H1 (cell line): ENCODE results near the gene NMUR1.

Experiments
- CHD2 ChIP-seq: IDR thresholded peaks from 2 replicates; pipeline ENCODE4 v1.6.1; 2012; ENCODE audit warnings: low read length, improper control_type of control experiment
- EP300 ChIP-seq, 2 experiments: IDR thresholded peaks; 1 replicate in 1 of 2; 2 replicates in 1 of 2; pipeline ENCODE4 v1.6.1; 2011 to 2012; ENCODE audit warnings: low read depth in 2 of 2, low read length in 2 of 2, mild to moderate bottlenecking in 2 of 2, borderline replicate concordance in 1 of 2, inconsistent platforms in 1 of 2, moderate library complexity in 1 of 2
- GABPA ChIP-seq: IDR thresholded peaks from 2 replicates; pipeline ENCODE4 v1.6.1; 2011; ENCODE audit warnings: mild to moderate bottlenecking, low read length, moderate library complexity, borderline replicate concordance; ENCODE audit not compliant: insufficient read depth
- PHF8 ChIP-seq: fragments of 200-600 bp; sonication (generic); conservative IDR thresholded peaks from 2 replicates; pipeline ENCODE4 v1.7.1; 2012; ENCODE audit warnings: low read depth, mild to moderate bottlenecking, inconsistent platforms, low read length, moderate library complexity
- POLR2A ChIP-seq, 2 experiments: IDR thresholded peaks; 1 replicate in 1 of 2; 2 replicates in 1 of 2; pipeline ENCODE4 v1.6.1; 2011; ENCODE audit warnings: low read depth in 2 of 2, low read length in 2 of 2, mild to moderate bottlenecking in 2 of 2; ENCODE audit errors: control extremely low read depth in 1 of 2
- RNF2 ChIP-seq: fragments of 200-900, 300-1000 bp; sonication (generic); IDR thresholded peaks from 2 replicates; pipeline ENCODE4 v1.7.1; 2016; ENCODE audit warnings: borderline replicate concordance, low read depth, mild to moderate bottlenecking, antibody characterized with exemption, low read length; ENCODE audit not compliant: poor library complexity, severe bottlenecking; ENCODE audit errors: missing control alignments
- SIX5 ChIP-seq: IDR thresholded peaks from 2 replicates; pipeline ENCODE4 v1.6.1; 2011; ENCODE audit warnings: mild to moderate bottlenecking, low read depth, low read length
- SP1 ChIP-seq: IDR thresholded peaks from 2 replicates; pipeline ENCODE4 v1.6.1; 2011; ENCODE audit warnings: low read depth, low read length

DNA sequence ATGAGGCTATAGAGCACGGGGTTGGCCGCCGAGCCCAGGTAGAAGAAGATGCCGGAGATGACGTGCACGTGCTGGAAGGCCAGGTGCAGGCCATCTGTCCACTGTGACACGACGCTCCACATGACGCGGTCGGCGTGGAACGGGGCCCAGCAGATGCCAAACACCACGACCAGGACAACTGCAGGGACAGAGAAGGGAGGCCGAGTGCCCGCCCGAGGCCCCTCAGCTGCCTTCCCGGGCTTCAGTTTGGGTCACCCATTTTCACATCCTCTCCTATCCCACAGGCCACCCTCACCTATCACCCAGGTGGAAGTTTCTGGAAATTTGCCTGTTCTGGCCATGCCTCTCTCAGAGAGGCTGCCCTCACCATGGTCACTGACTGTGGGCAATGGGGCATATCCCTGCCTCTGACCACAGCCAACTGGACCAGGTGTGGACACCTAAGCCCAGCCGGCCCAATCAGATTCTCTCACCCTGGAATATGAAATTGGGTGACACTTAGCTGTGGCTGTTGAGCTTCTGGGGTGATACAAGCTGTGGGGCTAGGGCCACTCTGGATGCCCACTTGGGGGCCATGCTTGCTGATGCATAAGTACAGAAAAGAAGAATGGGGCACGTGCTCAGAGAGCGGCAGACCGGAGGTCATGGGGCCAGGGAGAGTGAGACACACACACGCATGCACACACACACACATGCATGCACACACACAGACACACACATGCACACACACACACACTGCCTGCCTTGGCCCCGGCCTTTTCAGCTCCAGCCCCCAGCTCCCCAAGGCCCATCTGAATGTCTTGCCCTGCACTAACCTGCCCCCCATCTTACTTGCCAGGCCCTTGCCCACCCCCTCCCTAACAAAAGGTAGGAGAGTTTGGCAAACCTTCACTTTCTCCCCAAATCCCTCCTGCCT is 4.7 kb downstream of the NMUR1 start:
- no peak for TF ChIP-seq PHF8
- no peak for TF ChIP-seq SP1
- no peak for TF ChIP-seq SIX5
- no peak for TF ChIP-seq POLR2A (IDR thresholded peaks at IDR 0.05; ENCODE audit: control extremely low read depth in 1 of 2, low read depth in 2 of 2, low read length in 2 of 2)
- TF ChIP-seq CHD2: no peak
- no peak for TF ChIP-seq EP300 (IDR thresholded peaks at IDR 0.05; ENCODE audit: borderline replicate concordance in 1 of 2, low read depth in 2 of 2, low read length in 2 of 2)
- no peak for TF ChIP-seq GABPA
- TF ChIP-seq RNF2: no peak
